ENCODE data around the gene FAM161A.

FAM161A gene

DNA sequence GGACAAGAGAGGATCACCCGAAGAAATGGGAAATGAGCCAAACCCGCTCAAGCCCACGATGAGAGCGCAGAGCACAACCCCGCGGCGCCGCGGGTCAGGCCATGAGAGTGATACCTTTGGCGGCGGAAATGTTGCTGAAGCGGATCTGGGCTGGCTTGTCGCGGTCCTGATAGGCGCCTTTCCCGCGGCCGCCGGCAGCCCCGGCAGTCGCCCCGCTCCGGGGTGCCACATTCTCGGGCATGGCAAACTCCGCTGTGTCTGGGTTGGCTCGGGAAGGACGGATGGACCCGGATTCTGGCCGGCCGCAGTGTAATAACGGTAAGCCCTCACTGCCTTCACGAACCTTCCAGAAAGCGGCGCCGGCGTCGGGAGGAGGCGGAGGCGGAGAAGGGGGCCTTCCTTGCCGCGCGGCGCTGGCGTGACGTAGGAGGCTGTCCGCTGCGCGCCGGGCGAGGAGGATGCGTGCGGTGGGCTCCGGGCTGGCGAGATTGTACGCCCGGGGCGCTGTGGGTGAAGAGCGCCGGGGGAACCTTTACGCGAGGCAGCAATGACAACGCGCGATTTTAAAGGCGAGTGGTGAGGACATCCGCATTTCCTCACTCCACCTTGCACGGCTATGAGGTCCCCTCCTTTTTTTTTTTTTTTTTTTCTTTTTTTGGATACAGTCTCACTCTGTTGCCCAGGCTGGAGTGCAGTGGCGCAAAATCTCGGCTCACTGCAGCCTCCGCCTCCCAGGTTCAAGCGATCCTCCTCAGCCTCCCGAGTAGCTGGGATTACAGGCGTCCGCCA is 34.6 kb upstream of the FAM161A start, which contains the start of gene CCT4 (continued):
- TF ChIP-seq, protein P1, sequence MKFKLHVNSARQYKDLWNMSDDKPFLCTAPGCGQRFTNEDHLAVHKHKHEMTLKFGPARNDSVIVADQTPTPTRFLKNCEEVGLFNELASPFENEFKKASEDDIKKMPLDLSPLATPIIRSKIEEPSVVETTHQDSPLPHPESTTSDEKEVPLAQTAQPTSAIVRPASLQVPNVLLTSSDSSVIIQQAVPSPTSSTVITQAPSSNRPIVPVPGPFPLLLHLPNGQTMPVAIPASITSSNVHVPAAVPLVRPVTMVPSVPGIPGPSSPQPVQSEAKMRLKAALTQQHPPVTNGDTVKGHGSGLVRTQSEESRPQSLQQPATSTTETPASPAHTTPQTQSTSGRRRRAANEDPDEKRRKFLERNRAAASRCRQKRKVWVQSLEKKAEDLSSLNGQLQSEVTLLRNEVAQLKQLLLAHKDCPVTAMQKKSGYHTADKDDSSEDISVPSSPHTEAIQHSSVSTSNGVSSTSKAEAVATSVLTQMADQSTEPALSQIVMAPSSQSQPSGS (tag by site-specific recombination; IDR thresholded peaks at IDR 0.05; ENCODE audit: low read depth), result no peak
- TF ChIP-seq ZNF843 (tag by site-specific recombination; IDR thresholded peaks at IDR 0.05), result peak; percentile 59; the same call in 1 of the 2 replicates
- TF ChIP-seq ZNF174 (tag by site-specific recombination; IDR thresholded peaks at IDR 0.05), result no peak
- no peak for TF ChIP-seq ZNF707 (tag by site-specific recombination; IDR thresholded peaks at IDR 0.05)
- TF ChIP-seq, protein P2, sequence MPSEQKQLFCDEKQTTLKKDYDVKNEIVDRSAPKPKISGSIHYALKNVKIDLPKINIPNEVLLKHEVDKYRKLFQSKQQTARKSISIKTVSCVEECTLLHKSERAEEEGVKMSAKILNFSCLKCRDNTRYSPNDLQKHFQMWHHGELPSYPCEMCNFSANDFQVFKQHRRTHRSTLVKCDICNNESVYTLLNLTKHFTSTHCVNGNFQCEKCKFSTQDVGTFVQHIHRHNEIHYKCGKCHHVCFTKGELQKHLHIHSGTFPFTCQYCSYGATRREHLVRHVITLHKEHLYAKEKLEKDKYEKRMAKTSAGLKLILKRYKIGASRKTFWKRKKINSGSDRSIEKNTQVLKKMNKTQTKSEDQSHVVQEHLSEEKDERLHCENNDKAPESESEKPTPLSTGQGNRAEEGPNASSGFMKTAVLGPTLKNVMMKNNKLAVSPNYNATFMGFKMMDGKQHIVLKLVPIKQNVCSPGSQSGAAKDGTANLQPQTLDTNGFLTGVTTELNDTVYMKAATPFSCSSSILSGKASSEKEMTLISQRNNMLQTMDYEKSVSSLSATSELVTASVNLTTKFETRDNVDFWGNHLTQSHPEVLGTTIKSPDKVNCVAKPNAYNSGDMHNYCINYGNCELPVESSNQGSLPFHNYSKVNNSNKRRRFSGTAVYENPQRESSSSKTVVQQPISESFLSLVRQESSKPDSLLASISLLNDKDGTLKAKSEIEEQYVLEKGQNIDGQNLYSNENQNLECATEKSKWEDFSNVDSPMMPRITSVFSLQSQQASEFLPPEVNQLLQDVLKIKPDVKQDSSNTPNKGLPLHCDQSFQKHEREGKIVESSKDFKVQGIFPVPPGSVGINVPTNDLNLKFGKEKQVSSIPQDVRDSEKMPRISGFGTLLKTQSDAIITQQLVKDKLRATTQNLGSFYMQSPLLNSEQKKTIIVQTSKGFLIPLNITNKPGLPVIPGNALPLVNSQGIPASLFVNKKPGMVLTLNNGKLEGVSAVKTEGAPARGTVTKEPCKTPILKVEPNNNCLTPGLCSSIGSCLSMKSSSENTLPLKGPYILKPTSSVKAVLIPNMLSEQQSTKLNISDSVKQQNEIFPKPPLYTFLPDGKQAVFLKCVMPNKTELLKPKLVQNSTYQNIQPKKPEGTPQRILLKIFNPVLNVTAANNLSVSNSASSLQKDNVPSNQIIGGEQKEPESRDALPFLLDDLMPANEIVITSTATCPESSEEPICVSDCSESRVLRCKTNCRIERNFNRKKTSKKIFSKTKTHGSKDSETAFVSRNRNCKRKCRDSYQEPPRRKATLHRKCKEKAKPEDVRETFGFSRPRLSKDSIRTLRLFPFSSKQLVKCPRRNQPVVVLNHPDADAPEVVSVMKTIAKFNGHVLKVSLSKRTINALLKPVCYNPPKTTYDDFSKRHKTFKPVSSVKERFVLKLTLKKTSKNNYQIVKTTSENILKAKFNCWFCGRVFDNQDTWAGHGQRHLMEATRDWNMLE (tag by site-specific recombination; conservative IDR thresholded peaks at IDR 0.05; ENCODE audit: low read depth), result peak; percentile 31; the same call in 1 of the 2 replicates
- TF ChIP-seq ZBTB7A (tag by site-specific recombination; IDR thresholded peaks at IDR 0.05; ENCODE audit: low read depth), result peak; percentile 67; the same call in 1 of the 2 replicates
- TF ChIP-seq, protein P3, sequence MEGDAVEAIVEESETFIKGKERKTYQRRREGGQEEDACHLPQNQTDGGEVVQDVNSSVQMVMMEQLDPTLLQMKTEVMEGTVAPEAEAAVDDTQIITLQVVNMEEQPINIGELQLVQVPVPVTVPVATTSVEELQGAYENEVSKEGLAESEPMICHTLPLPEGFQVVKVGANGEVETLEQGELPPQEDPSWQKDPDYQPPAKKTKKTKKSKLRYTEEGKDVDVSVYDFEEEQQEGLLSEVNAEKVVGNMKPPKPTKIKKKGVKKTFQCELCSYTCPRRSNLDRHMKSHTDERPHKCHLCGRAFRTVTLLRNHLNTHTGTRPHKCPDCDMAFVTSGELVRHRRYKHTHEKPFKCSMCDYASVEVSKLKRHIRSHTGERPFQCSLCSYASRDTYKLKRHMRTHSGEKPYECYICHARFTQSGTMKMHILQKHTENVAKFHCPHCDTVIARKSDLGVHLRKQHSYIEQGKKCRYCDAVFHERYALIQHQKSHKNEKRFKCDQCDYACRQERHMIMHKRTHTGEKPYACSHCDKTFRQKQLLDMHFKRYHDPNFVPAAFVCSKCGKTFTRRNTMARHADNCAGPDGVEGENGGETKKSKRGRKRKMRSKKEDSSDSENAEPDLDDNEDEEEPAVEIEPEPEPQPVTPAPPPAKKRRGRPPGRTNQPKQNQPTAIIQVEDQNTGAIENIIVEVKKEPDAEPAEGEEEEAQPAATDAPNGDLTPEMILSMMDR (tag by site-specific recombination; IDR thresholded peaks at IDR 0.05), result peak; percentile 85
- TF ChIP-seq, protein P4, sequence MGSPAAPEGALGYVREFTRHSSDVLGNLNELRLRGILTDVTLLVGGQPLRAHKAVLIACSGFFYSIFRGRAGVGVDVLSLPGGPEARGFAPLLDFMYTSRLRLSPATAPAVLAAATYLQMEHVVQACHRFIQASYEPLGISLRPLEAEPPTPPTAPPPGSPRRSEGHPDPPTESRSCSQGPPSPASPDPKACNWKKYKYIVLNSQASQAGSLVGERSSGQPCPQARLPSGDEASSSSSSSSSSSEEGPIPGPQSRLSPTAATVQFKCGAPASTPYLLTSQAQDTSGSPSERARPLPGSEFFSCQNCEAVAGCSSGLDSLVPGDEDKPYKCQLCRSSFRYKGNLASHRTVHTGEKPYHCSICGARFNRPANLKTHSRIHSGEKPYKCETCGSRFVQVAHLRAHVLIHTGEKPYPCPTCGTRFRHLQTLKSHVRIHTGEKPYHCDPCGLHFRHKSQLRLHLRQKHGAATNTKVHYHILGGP (tag by site-specific recombination; IDR thresholded peaks at IDR 0.05), result peak; percentile 76
- TF ChIP-seq, protein P5, sequence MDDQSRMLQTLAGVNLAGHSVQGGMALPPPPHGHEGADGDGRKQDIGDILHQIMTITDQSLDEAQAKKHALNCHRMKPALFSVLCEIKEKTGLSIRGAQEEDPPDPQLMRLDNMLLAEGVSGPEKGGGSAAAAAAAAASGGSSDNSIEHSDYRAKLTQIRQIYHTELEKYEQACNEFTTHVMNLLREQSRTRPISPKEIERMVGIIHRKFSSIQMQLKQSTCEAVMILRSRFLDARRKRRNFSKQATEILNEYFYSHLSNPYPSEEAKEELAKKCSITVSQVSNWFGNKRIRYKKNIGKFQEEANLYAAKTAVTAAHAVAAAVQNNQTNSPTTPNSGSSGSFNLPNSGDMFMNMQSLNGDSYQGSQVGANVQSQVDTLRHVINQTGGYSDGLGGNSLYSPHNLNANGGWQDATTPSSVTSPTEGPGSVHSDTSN (CRISPR knock-in tag; IDR thresholded peaks at IDR 0.05), result peak; percentile 32; the same call in 1 of the 2 replicates
- TF ChIP-seq, protein P6, sequence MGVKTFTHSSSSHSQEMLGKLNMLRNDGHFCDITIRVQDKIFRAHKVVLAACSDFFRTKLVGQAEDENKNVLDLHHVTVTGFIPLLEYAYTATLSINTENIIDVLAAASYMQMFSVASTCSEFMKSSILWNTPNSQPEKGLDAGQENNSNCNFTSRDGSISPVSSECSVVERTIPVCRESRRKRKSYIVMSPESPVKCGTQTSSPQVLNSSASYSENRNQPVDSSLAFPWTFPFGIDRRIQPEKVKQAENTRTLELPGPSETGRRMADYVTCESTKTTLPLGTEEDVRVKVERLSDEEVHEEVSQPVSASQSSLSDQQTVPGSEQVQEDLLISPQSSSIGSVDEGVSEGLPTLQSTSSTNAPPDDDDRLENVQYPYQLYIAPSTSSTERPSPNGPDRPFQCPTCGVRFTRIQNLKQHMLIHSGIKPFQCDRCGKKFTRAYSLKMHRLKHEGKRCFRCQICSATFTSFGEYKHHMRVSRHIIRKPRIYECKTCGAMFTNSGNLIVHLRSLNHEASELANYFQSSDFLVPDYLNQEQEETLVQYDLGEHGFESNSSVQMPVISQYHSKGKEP (tag by site-specific recombination; IDR thresholded peaks at IDR 0.05), result peak; percentile 4; the same call in 1 of the 2 replicates
- TF ChIP-seq, protein P7, sequence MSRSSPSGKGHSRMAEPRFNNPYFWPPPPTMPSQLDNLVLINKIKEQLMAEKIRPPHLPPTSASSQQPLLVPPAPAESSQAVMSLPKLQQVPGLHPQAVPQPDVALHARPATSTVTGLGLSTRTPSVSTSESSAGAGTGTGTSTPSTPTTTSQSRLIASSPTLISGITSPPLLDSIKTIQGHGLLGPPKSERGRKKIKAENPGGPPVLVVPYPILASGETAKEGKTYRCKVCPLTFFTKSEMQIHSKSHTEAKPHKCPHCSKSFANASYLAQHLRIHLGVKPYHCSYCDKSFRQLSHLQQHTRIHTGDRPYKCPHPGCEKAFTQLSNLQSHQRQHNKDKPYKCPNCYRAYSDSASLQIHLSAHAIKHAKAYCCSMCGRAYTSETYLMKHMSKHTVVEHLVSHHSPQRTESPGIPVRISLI (tag by site-specific recombination; IDR thresholded peaks at IDR 0.05), result peak; percentile 99
- no peak for TF ChIP-seq PRDM1 (tag by site-specific recombination; IDR thresholded peaks at IDR 0.05)
- 0 out of 2 replicates have a peak, but pooled peaks have one; percentile 56 for TF ChIP-seq YY1 (tag by site-specific recombination; IDR thresholded peaks at IDR 0.05)
- peak; percentile 31; the same call in 1 of the 2 replicates for TF ChIP-seq ZNF366 (tag by site-specific recombination; conservative IDR thresholded peaks at IDR 0.05)
- no peak for TF ChIP-seq HOXC10 (CRISPR knock-in tag; IDR thresholded peaks at IDR 0.05)
- TF ChIP-seq ZNF76 (tag by site-specific recombination; IDR thresholded peaks at IDR 0.05; ENCODE audit: borderline replicate concordance, low read depth), result peak; percentile 79
- TF ChIP-seq ZSCAN16 (tag by site-specific recombination; IDR thresholded peaks at IDR 0.05), result no peak
- peak; percentile 85 for TF ChIP-seq ZXDB (tag by site-specific recombination; IDR thresholded peaks at IDR 0.05)
- TF ChIP-seq ZNF600 (tag by site-specific recombination; IDR thresholded peaks at IDR 0.05), result peak; percentile 48; the same call in 1 of the 2 replicates
- no peak for TF ChIP-seq SCRT1 (tag by site-specific recombination; IDR thresholded peaks at IDR 0.05; ENCODE audit: borderline replicate concordance)
- 0 out of 2 replicates have a peak, but pooled peaks have one; percentile 25 for TF ChIP-seq KLF10 (tag by site-specific recombination; IDR thresholded peaks at IDR 0.05)

Data from HEK293 (cell line).